Activated T-cell treated with anti-CD3 and anti-CD28 coated beads, Interleukin-2, amount 50 U/mL, for 24 hours (primary cell): Measurements from ENCODE around the gene PLEKHO1.
"Not testable (repeated sequence)": the region's sequence is repeated elsewhere in the genome, so short reads cannot be mapped to it uniquely, and the experiment has no call there.

Source experiments
- DNase-seq: peaks from one replicate; pipeline ENCODE4 v3.0.0-alpha.2; 2020
- H3K27ac Mint-ChIP-seq: 2 replicates; pipeline ENCODE4 v1.8.0; 2020; ENCODE audit warnings: mild to moderate bottlenecking, mixed read lengths
- H3K27me3 Mint-ChIP-seq: 2 replicates; pipeline ENCODE4 v1.8.0; 2020; ENCODE audit warnings: mixed read lengths
- H3K36me3 Mint-ChIP-seq: 2 replicates; pipeline ENCODE4 v1.8.0; 2020; ENCODE audit warnings: low read depth, mixed read lengths
- H3K4me1 Mint-ChIP-seq: 2 replicates; pipeline ENCODE4 v1.8.0; 2020; ENCODE audit warnings: low read depth, mixed read lengths
- H3K4me3 Mint-ChIP-seq: 2 replicates; pipeline ENCODE4 v1.8.0; 2020; ENCODE audit warnings: mild to moderate bottlenecking, moderate library complexity, mixed read lengths
- H3K9me3 Mint-ChIP-seq: 2 replicates; pipeline ENCODE4 v1.8.0; 2020; ENCODE audit warnings: mixed read lengths

Gene PLEKHO1

DNA sequence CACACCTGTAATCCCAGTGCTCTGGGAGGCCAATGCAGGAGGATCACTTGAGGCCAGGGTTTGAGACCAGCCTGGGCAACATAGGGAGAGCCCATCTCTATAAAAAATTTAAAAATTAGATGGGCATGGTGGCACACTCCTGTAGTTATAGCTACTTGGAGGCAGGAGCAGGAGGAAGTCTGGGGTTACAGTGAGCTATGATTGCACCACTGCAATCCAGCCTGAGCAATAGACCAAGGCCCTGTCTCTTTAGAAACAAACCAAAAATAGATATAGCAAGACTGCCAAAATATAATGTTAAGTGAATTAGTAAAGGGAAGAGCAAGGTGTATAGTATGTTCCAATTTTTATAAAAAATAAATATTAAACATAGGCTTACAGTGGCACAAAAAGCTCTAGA is 28.8 kb downstream of the PLEKHO1 start:
- Mint-ChIP-seq H3K36me3 (no peaks in the 10 kb centered on the region), H3K27ac (no peak overlapping the region), H3K9me3 (no peaks in the 10 kb centered on the region), H3K4me1 (no peaks in the 10 kb centered on the region), H3K4me3 (no peak overlapping the region), H3K27me3 (no peaks in the 10 kb centered on the region)
- DNase-seq: no peak

DNA sequence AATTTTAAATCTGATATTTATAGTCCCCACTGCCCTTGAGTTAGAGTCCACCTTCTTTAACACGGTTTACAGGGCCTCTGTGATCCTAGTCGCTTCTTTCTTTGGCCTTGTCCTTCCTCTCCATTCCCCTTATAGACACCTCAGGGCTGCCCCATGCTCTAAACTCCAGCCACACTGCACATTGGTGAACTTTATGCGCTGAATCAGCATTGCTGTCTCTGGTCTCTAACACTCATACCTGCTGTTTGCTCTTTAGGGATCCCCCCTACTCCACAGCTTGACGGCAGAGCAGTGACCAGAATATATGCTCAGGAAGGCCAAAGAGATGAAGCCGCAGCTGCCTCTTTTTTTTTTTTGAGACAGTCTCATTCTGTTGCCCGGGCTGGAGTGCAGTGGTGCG is 30.2 kb downstream of the PLEKHO1 start:
- no peak for DNase-seq
- no peak overlapping the region for H3K4me3 Mint-ChIP-seq
- H3K9me3 Mint-ChIP-seq: no peaks in the 10 kb centered on the region
- no peaks in the 10 kb centered on the region for H3K4me1 Mint-ChIP-seq
- H3K27ac Mint-ChIP-seq: no peak overlapping the region
- H3K36me3 Mint-ChIP-seq: no peaks in the 10 kb centered on the region
- H3K27me3 Mint-ChIP-seq: no peaks in the 10 kb centered on the region

DNA sequence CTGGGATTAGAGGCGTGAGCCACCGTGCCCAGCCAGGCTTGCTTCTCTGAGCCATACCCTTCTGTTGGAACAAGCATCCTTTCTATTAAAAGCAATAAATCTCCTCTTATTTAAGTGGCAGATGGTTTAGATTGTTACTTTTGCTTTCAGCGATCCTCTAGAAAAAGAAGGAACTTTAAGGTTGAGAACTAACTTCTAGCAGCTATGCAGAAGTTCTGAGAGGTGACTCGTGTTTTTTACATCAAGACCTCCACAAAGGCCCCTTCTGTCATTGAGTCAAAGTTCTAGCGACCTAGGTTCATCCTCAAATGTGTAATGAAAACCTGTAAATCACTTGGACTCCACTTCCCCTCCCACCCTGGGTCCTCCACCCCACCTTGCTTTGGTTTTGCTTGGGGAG is 30.8 kb downstream of the PLEKHO1 start:
- Mint-ChIP-seq H3K4me3 (no peak overlapping the region), H3K27me3 (no peaks in the 10 kb centered on the region), H3K27ac (no peak overlapping the region), H3K36me3 (no peaks in the 10 kb centered on the region), H3K4me1 (no peaks in the 10 kb centered on the region), H3K9me3 (no peaks in the 10 kb centered on the region)
- DNase-seq: no peak

DNA sequence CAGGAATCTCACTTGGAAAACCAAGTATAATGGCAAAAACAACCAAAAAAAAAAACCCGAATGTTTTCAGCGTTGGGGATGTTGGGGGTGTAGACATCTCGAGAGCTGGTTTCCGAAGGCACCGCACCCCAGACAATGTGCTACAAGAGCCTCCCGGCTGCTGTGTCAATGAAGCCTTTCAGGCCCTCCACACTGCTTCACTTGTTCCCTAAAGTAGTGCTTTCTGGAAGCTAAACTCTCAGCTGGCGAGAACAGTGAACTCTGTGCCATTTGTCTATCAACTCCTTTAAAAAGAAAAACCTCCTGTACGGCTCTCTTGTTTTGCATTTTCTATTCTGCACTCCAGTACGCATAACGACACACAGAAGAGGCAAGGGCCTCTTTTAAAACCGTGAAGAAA is 32.5 kb downstream of the PLEKHO1 start:
- Mint-ChIP-seq H3K36me3 (no peaks in the 10 kb centered on the region), H3K27ac (no peak overlapping the region), H3K4me3 (no peak overlapping the region), H3K27me3 (no peaks in the 10 kb centered on the region), H3K9me3 (no peaks in the 10 kb centered on the region), H3K4me1 (peaks cover 5% of the 10 kb centered on the region)
- no peak for DNase-seq

DNA sequence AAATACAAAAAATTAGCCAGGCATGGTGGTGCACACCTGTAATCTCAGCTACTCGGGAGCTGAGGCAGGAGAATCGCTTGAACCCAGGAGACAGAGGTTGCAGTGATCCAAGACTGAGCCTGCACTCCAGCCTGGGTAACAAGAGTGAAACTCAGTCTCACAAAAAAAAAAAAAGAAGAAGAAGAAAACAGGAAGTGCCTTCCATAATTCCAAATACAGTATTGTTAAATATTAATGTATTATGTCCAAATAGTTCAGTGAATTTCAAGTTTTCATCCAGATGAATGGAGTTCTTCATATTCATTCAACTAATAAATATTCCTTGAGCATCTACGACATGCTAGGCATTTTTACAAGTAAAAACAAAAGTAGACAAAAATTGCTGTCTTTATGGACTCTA is 33.3 kb downstream of the PLEKHO1 start:
- DNase-seq: no peak
- Mint-ChIP-seq H3K36me3 (no peaks in the 10 kb centered on the region), H3K27ac (no peak overlapping the region), H3K9me3 (no peaks in the 10 kb centered on the region), H3K4me3 (no peak overlapping the region), H3K27me3 (no peaks in the 10 kb centered on the region), H3K4me1 (peaks cover 12% of the 10 kb centered on the region)

DNA sequence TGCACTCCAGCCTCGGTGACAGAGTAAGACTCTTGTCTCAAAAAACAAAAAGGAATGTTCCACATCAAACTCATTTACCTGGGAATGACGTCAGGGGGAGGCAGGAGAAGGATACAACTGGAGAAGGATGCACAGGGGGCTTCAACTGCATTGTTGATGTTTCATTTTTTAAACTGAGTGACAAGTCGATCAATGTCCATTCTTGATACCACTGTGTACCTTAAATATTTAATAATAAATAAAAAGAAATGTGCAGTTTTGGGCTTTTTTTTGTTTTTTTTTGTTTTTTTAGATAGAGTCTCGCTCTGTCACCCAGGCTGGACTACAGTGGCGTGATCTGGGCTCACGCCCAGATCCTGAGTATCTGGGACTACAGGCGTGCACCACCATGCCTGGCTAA is 35.8 kb downstream of the PLEKHO1 start:
- H3K4me3 Mint-ChIP-seq: no peak overlapping the region
- peaks cover 12% of the 10 kb centered on the region for H3K4me1 Mint-ChIP-seq
- no peak overlapping the region for H3K27ac Mint-ChIP-seq
- DNase-seq: no peak
- H3K27me3 Mint-ChIP-seq: no peaks in the 10 kb centered on the region
- no peaks in the 10 kb centered on the region for H3K36me3 Mint-ChIP-seq
- H3K9me3 Mint-ChIP-seq: no peaks in the 10 kb centered on the region

DNA sequence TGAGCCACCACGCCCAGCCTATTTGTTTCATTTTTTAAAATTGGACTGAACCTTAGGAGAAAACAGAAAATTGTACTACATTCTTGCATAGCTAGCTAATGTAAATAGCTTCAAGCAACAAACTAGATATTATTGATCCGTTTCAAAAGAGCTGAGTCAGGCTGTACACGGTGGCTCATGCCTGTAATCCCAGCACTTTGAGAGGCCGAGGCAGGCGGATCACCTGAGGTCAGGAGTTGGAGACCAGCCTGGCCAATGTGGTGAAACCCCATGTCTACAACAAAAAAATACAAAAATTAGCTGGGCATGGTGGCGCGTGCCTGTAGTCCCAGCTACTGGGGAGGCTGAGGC is 36.7 kb downstream of the PLEKHO1 start:
- H3K27ac Mint-ChIP-seq, H3K9me3 Mint-ChIP-seq, H3K36me3 Mint-ChIP-seq, H3K27me3 Mint-ChIP-seq: not testable (repeated sequence)
- Mint-ChIP-seq H3K4me1 (peaks cover 12% of the 10 kb centered on the region), H3K4me3 (peak overlapping the region; percentile 51)
- peak; percentile 32 for DNase-seq

DNA sequence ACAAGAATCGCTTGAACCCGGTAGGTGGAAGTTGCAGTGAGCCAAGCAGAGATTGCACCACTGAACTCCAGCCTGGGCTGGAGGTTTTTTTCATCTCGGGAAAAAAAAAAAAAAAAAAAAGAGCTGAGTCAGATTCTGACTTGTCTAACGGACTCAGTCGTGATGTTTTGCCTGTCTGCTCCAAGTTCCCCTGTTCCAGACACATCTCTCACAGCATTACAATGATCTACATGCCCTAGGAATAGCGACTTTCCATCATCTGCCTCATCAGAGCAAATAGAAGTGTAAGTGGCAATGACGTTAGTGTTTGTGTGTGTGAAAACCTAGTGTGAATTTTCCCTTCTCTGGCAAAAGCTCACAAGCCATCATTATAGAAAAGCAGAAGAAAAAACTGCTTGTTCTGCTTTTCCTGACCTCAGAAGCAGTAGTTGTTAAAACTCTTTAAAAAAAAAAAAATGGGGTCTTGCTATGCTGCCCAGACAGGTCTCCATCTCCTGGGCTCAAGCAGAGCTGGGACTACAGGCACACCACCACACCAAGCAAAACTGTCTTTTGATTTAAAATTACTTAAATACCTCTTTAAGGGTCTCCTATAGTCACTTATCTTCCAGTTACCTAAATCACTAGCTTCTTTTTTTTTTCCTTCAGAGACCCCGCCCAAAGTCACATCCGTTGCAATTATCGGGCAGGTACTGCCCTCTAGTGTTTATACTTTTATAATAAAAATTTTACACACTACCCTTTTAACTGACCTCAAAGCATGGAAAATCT is 37.3 kb downstream of the PLEKHO1 start:
- no peaks in the 10 kb centered on the region for H3K27me3 Mint-ChIP-seq
- no peaks in the 10 kb centered on the region for H3K36me3 Mint-ChIP-seq
- H3K9me3 Mint-ChIP-seq: no peaks in the 10 kb centered on the region
- DNase-seq: no peak
- peaks cover 12% of the 10 kb centered on the region for H3K4me1 Mint-ChIP-seq
- peak overlapping the region; percentile 38 for H3K27ac Mint-ChIP-seq
- peak overlapping the region; percentile 51 for H3K4me3 Mint-ChIP-seq

DNA sequence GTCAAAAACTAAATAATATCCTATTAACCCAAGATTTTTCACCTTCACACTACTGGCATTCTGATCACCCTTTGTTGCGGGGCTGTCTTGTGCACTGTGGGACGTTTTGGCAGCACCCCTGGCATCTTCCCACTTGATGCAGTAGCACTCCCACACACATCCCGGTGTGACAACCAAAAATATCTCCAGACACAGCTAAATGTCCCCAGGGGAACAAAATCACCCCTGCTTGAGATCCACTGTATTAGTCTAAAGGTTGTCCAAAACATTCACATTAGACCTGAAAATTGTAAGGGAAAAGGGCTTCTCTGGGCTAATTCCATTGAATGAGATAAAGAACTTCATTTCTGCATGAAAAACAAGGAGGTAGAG is 37.8 kb downstream of the PLEKHO1 start:
- no peaks in the 10 kb centered on the region for H3K27me3 Mint-ChIP-seq
- H3K4me3 Mint-ChIP-seq: no peak overlapping the region
- H3K4me1 Mint-ChIP-seq: peaks cover 12% of the 10 kb centered on the region
- no peaks in the 10 kb centered on the region for H3K9me3 Mint-ChIP-seq
- H3K27ac Mint-ChIP-seq: no peak overlapping the region
- H3K36me3 Mint-ChIP-seq: no peaks in the 10 kb centered on the region
- DNase-seq: no peak

DNA sequence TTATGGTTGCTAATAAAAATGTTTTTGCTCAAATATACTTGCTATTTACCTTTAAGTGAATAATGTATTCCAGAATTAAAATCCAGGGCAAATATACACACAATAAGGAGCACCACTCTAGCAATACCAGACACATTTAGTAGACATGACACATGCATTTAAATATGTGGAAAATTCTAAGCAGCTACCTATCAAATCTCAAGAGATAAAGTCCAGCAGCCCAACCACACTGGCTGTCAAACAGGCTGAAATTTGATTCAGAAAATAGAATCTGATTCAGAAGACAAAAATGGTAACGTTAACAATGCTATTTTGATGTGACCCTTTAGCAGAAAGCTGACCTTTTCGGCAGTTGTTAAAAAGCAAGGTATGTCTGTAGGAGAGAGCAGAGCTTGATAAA is 42.3 kb downstream of the PLEKHO1 start:
- Mint-ChIP-seq H3K27ac (no peak overlapping the region), H3K4me1 (peaks cover 8% of the 10 kb centered on the region), H3K9me3 (no peaks in the 10 kb centered on the region), H3K27me3 (no peaks in the 10 kb centered on the region), H3K4me3 (no peak overlapping the region), H3K36me3 (no peaks in the 10 kb centered on the region)
- DNase-seq: no peak

DNA sequence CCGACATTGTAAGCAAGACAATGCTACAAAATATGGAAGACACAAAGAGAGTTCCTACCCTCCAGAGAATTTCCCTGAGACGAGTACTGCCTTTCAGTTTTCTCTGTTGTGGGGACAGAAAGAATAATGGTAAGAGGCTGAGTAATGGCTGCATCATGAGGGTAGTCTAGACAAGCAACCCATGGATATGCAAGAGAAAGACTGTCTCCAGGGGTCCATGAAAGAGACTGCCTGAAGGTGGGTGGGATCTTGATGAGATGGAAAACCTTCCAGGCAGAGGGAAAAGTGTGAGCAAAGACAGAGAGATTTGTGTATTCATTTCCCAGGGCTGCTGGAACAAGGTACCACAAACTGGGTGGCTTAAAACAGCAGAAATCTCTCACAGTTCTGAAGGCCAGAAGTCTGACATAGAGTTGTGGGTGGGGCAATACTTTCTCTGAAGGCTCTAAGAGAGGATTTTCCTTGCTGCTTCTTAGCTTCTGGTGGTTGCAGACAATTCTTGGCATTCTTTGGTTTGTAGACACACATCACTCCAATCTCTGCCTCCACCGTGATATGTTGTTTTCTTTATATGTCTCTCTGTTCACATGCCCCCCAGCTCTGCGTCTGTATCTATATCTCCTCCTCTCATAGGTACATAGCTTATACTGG is 44.8 kb downstream of the PLEKHO1 start:
- Mint-ChIP-seq H3K4me1 (no peaks in the 10 kb centered on the region), H3K27ac (no peak overlapping the region), H3K9me3 (no peaks in the 10 kb centered on the region), H3K27me3 (no peaks in the 10 kb centered on the region), H3K4me3 (no peak overlapping the region), H3K36me3 (no peaks in the 10 kb centered on the region)
- no peak for DNase-seq

DNA sequence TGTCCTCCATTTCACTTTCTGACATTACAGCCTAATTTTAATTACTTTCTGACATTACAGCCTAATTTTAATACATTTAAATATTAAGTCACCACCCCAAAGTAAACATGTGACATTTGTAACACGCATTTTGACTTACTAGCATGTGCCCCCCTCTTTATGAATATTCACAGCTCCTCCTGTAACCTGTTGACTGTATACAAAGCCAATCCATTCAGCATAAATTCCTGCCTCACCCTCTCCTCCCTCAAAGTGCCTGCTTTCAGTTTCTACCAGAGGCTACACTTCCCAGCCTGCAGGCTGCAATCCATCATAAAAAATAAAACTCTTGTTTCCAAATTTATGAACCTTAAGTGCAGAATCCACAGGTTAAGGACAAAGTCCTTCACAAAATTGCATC is 46.7 kb downstream of the PLEKHO1 start:
- Mint-ChIP-seq H3K4me3 (no peak overlapping the region), H3K9me3 (no peaks in the 10 kb centered on the region), H3K36me3 (no peaks in the 10 kb centered on the region), H3K4me1 (no peaks in the 10 kb centered on the region), H3K27me3 (no peaks in the 10 kb centered on the region), H3K27ac (no peak overlapping the region)
- no peak for DNase-seq

DNA sequence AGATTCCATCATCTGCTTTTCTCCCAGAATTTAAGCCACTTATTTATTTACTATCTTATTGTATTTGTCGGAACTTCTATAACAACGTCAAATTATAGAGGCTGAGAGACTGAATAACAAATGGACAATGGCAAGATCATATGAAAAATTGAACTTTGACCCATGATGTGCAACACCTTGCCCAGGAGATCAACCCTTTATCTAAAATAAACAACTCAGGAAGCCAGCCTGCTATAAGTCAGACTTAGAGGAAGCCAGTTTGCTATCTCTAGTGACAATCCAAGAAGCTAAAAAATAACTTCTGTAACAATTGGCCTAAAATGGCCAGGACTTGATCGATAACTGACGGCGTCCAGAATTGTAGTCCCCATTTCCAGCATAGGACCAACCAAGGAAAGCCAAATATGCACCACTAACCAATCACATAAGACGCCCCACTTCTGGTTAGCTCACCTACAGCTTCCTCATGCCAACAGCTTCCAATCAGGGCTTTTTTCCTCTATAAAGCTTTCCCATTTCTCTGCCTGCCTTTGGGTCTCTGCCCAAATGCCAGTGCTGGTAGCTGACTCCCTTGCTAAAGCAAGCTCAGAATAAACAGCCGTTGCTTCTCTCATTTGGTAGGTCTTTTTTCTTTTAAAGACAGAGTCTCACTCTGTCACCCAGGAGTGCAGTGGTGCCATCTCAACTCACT is 57.7 kb downstream of the PLEKHO1 start:
- no peak overlapping the region for H3K27ac Mint-ChIP-seq
- H3K4me1 Mint-ChIP-seq: no peaks in the 10 kb centered on the region
- DNase-seq: no peak
- no peaks in the 10 kb centered on the region for H3K36me3 Mint-ChIP-seq
- H3K9me3 Mint-ChIP-seq: no peaks in the 10 kb centered on the region
- H3K4me3 Mint-ChIP-seq: no peak overlapping the region
- H3K27me3 Mint-ChIP-seq: no peaks in the 10 kb centered on the region

DNA sequence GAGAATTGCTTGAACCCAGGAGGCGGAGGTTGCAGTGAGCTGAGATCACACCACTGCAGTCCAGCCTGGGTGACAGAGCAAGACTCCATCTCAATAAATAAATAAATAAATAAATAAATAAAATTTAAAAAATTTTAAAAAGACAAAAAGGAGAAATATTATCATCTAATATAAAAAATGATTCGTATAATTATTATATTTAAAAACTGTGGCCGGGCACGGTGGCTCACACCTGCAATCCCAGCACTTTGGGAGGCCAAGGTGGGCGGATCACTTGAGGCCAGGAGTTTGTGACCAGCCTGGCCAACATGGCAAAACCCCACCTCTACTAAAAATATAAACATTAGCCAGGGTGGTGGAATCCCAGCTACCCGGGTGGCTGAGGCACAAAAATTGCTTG is 58.7 kb downstream of the PLEKHO1 start:
- not testable (repeated sequence) for H3K36me3 Mint-ChIP-seq, H3K4me1 Mint-ChIP-seq, H3K9me3 Mint-ChIP-seq, H3K27ac Mint-ChIP-seq, H3K4me3 Mint-ChIP-seq, H3K27me3 Mint-ChIP-seq, DNase-seq
